ENCODE data around the gene BTNL9. TPM values are rescaled to one million over a fixed set of nuclear protein-coding genes. Genes with fewer than 3 reads are reported as not detected.

BTNL9 gene
- total and polyA plus RNA-seq, 2 of the 8 experiments (the other 6 are each of a cell fraction or from before 2014, with no cell fraction given): 0.23 to 0.89 TPM

DNA sequence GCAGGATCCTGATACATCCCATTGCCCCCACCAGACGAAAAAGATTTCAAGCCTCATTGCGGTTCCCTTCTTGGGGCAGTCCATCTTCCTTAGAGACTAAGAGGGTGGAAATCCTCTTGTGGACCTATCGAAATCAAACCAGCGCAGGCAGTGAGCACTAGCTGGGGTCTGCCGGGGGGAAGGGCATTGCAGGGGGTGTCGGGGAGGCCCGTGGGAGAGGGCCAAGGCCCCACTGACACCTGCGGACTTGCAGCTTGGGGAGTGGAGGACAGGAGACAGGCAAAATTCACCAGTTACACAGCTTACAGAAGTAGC is 522 bp downstream of the BTNL9 start:
- H2BK120ac ChIP-seq (replicated peaks; ENCODE audit: low read depth, low read length): no peak overlapping the region
- no peak overlapping the region for H3K18ac ChIP-seq (ENCODE audit: extremely low read depth, low read length)
- no peak overlapping the region for H2AFZ ChIP-seq (ENCODE audit: low read length)
- peaks cover 0 to 13% (median 8%) of the 10 kb centered on the region in 4 experiments; a peak in 5 of 7 replicates for H3K4me1 ChIP-seq (replicated peaks in 1 of 4; ENCODE audit: control insufficient read depth in 3 of 4, insufficient read depth in 4 of 4, low read length in 3 of 4)
- no peak overlapping the region for H3K4ac ChIP-seq (replicated peaks; ENCODE audit: insufficient read length, low read depth, low read length)
- H3K4me2 ChIP-seq (ENCODE audit: insufficient read depth in 1 of 2, low read depth in 2 of 2, low read length in 2 of 2): no peak overlapping the region
- no peak overlapping the region for H4K5ac ChIP-seq (ENCODE audit: insufficient read length, low read depth, low read length)
- H3K14ac ChIP-seq (ENCODE audit: insufficient read length): no peak overlapping the region
- no peak overlapping the region for H4K8ac ChIP-seq (ENCODE audit: extremely low read depth, insufficient read depth, low read length)
- no peak overlapping the region for H3K27ac ChIP-seq (ENCODE audit: low read depth, low read length)
- FAIRE-seq (no peak), DNase-seq (ENCODE audit: low read depth in 1 of 2, low spot score in 2 of 2) (no peak)
- no peaks in the 10 kb centered on the region for H3K36me3 ChIP-seq (ENCODE audit: control insufficient read depth in 2 of 4, insufficient read depth in 4 of 4, low read length in 3 of 4)
- WGBS, 2 experiments (ENCODE audit: extremely low coverage in 1 of 2, insufficient coverage in 1 of 2, insufficient read length in 1 of 2, insufficient replicate concordance in 2 of 2, low coverage in 1 of 2, low lambda C conversion rate in 2 of 2, missing lambda C conversion rate in 1 of 2): 95% methylated on average over 8 of the region's 8 CpGs; no CpG with 5 or more reads in 1 of the 2 experiments
- H3K23ac ChIP-seq (ENCODE audit: insufficient read length): no peak overlapping the region
- H2AK5ac ChIP-seq (ENCODE audit: low read depth, low read length): no peak overlapping the region
- H3K23me2 ChIP-seq (ENCODE audit: low read depth, low read length): peaks cover under 1% of the 10 kb centered on the region; the same call in 1 of the 2 replicates
- ChIA-PET POLR2A (ENCODE audit: partially characterized antibody) (interaction anchor here (0.7 kb wide), 1 partner anchor 46 kb away, joined by 3 read pairs; no protein-coding TSS in a partner anchor), CTCF (ENCODE audit: partially characterized antibody) (interaction anchor here (1.0 to 1.4 kb wide), 2 partner anchors 10 to 172 kb away, joined by 3 to 4 read pairs; no protein-coding TSS in a partner anchor)
- H4K91ac ChIP-seq (replicated peaks; ENCODE audit: insufficient read length, low read length): no peak overlapping the region
- H2BK5ac ChIP-seq (ENCODE audit: low read depth, low read length): no peak overlapping the region
- H3K27me3 ChIP-seq (replicated peaks in 1 of 4; ENCODE audit: control insufficient read depth in 3 of 4, extremely low read depth in 1 of 4, insufficient read depth in 3 of 4, low read length in 3 of 4): no peaks in the 10 kb centered on the region; a peak in 1 of 7 replicates
- H2BK20ac ChIP-seq (ENCODE audit: low read length): no peak overlapping the region
- H3K56ac ChIP-seq (replicated peaks; ENCODE audit: insufficient read length, low read depth, low read length): no peak overlapping the region
- H3K79me1 ChIP-seq (ENCODE audit: low read depth, low read length): no peaks in the 10 kb centered on the region
- peaks cover 2 to 4% of the 10 kb centered on the region in 2 experiments; a peak in 2 of 4 replicates for H3K9me3 ChIP-seq (ENCODE audit: insufficient read depth in 2 of 2, low read depth in 1 of 2, low read length in 1 of 2)
- no peak overlapping the region for H2BK15ac ChIP-seq (ENCODE audit: low read length)
- H3K9ac ChIP-seq (replicated peaks in 1 of 4; ENCODE audit: extremely low read depth in 1 of 4, low read depth in 3 of 4, low read length in 3 of 4): no peak overlapping the region
- no peak overlapping the region for H2BK12ac ChIP-seq (ENCODE audit: low read depth, low read length)
- no peaks in the 10 kb centered on the region for H3K79me2 ChIP-seq (ENCODE audit: control insufficient read depth in 1 of 2, insufficient read depth in 2 of 2, low read length in 2 of 2)
- no peak overlapping the region for H3K4me3 ChIP-seq (ENCODE audit: extremely low read depth in 1 of 4, insufficient read depth in 2 of 4, low read depth in 3 of 4, low read length in 4 of 4)
- no peaks in the 10 kb centered on the region for H4K20me1 ChIP-seq (replicated peaks in 1 of 2; ENCODE audit: control insufficient read depth in 1 of 2, insufficient read depth in 2 of 2, low read length in 2 of 2)
- no peak for TF ChIP-seq POLR2AphosphoS5 (IDR thresholded peaks at IDR 0.05; ENCODE audit: low read depth, low read length)
- no peak for TF ChIP-seq GTF2F1 (IDR thresholded peaks at IDR 0.05; ENCODE audit: borderline replicate concordance, low read depth, low read length)
- TF ChIP-seq, protein P1, sequence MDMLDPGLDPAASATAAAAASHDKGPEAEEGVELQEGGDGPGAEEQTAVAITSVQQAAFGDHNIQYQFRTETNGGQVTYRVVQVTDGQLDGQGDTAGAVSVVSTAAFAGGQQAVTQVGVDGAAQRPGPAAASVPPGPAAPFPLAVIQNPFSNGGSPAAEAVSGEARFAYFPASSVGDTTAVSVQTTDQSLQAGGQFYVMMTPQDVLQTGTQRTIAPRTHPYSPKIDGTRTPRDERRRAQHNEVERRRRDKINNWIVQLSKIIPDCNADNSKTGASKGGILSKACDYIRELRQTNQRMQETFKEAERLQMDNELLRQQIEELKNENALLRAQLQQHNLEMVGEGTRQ (IDR thresholded peaks at IDR 0.05; ENCODE audit: low read length): no peak
- TF ChIP-seq BACH1 (IDR thresholded peaks at IDR 0.05; ENCODE audit: low read length): no peak
- no peak for TF ChIP-seq TAF1 (IDR thresholded peaks at IDR 0.05; ENCODE audit: low read depth, low read length)
- TF ChIP-seq SIRT6 (IDR thresholded peaks at IDR 0.05; ENCODE audit: low read length): no peak
- TF ChIP-seq CEBPB (IDR thresholded peaks at IDR 0.05; ENCODE audit: low read depth, low read length): no peak
- TF ChIP-seq RXRA (IDR thresholded peaks at IDR 0.05; ENCODE audit: insufficient read depth, low read depth, low read length): no peak
- no peak for TF ChIP-seq KDM5A (IDR thresholded peaks at IDR 0.05; ENCODE audit: low read length)
- TF ChIP-seq NRF1 (IDR thresholded peaks at IDR 0.05; ENCODE audit: low read depth, low read length): no peak
- TF ChIP-seq CHD2 (IDR thresholded peaks at IDR 0.05; ENCODE audit: low read length): no peak
- TF ChIP-seq YY1 (IDR thresholded peaks at IDR 0.05; ENCODE audit: low read depth, low read length): no peak
- no peak for TF ChIP-seq SAP30 (IDR thresholded peaks at IDR 0.05; ENCODE audit: insufficient read depth, insufficient replicate concordance, low read length)
- no peak for TF ChIP-seq JUND (IDR thresholded peaks at IDR 0.05; ENCODE audit: low read length)
- no peak for TF ChIP-seq EP300 (IDR thresholded peaks at IDR 0.05; ENCODE audit: borderline replicate concordance in 1 of 2, low read depth in 2 of 2, low read length in 2 of 2)
